ENCODE data around the gene VEZT. TPM values are rescaled to one million over a fixed set of nuclear protein-coding genes. Genes with fewer than 3 reads are reported as not detected.
A peak's percentile ranks its signal among the peaks of the same experiment; 100 is the strongest.

VEZT gene
- total RNA-seq, 1 donor from 2014 or later: 89.9 TPM

DNA sequence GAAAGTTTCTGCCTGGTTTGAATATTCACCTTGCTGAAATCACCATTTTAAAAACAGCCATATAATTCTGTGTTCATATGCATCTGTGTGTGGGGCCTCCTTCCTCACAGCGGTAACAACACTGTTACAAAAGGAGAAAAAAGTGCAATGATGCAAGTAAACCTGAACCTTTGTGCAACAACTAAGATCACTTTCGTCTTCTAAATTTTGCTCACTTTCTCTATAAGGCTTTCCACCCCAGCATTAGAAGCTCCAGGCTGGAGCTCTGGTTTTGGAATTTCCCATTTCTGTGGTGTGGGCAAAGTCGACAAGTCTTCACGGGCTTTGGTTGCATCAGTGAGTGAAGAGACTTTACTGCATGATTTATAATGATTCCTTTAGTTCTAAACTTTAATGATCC, 18.7 kb upstream of the VEZT start:
- H3K4me1 Mint-ChIP-seq (ENCODE audit: unreplicated experiment): peaks cover 32% of the 10 kb centered on the region
- peaks cover 4% of the 10 kb centered on the region for H3K36me3 Mint-ChIP-seq (ENCODE audit: low read depth, unreplicated experiment)
- TF ChIP-seq, protein P1, sequence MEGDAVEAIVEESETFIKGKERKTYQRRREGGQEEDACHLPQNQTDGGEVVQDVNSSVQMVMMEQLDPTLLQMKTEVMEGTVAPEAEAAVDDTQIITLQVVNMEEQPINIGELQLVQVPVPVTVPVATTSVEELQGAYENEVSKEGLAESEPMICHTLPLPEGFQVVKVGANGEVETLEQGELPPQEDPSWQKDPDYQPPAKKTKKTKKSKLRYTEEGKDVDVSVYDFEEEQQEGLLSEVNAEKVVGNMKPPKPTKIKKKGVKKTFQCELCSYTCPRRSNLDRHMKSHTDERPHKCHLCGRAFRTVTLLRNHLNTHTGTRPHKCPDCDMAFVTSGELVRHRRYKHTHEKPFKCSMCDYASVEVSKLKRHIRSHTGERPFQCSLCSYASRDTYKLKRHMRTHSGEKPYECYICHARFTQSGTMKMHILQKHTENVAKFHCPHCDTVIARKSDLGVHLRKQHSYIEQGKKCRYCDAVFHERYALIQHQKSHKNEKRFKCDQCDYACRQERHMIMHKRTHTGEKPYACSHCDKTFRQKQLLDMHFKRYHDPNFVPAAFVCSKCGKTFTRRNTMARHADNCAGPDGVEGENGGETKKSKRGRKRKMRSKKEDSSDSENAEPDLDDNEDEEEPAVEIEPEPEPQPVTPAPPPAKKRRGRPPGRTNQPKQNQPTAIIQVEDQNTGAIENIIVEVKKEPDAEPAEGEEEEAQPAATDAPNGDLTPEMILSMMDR (IDR thresholded peaks at IDR 0.05; ENCODE audit: unreplicated experiment): no peak
- no peak overlapping the region for H3K4me3 Mint-ChIP-seq (ENCODE audit: unreplicated experiment)
- no peak for DNase-seq (ENCODE audit: low spot score)
- H3K27ac Mint-ChIP-seq (ENCODE audit: unreplicated experiment): no peak overlapping the region
- peaks cover 3% of the 10 kb centered on the region for H3K27me3 Mint-ChIP-seq (ENCODE audit: unreplicated experiment)
- H3K9me3 Mint-ChIP-seq (ENCODE audit: unreplicated experiment): no peaks in the 10 kb centered on the region

DNA sequence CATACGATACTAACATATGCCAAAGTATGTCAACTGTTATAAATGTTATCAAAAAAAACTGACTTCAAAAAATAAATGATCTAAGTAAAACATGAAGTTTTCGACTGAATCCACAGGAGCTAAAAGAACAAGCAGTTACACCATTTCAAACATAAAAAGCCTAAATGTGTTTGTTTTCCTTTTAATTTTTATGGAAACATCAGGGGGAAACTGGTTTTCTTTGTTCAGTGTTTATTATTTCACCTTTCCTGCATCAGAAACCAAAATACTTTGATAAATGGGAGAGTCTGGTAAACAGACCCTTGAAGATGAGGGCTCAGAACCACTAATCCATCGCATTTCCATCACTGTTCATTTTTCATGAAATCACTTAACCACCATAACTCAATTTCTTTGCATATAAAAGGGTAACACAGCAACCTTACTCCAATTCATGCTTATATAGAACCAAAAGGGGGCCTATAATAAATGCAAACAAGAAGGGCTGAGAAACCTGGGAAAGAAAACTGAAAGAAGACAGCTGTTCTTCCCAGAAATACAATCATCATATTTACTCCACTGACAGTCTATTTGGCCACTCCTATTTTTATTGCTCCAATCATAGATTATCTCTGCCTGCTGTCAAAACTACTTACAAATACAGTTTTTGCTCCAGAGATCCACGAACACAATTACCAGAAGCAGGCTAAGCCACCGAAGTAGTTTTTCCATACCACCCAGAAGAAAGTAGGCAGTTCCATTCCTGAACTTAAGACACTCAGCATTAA, 17.3 kb upstream of the VEZT start:
- H3K9me3 Mint-ChIP-seq (ENCODE audit: unreplicated experiment): no peaks in the 10 kb centered on the region
- no peak overlapping the region for H3K4me3 Mint-ChIP-seq (ENCODE audit: unreplicated experiment)
- peak overlapping the region; percentile 69 for H3K27ac Mint-ChIP-seq (ENCODE audit: unreplicated experiment)
- TF ChIP-seq, protein P1 (IDR thresholded peaks at IDR 0.05; ENCODE audit: unreplicated experiment): no peak
- H3K4me1 Mint-ChIP-seq (ENCODE audit: unreplicated experiment): peaks cover 44% of the 10 kb centered on the region
- H3K36me3 Mint-ChIP-seq (ENCODE audit: low read depth, unreplicated experiment): peaks cover 10% of the 10 kb centered on the region
- no peak for DNase-seq (ENCODE audit: low spot score)
- peaks cover 3% of the 10 kb centered on the region for H3K27me3 Mint-ChIP-seq (ENCODE audit: unreplicated experiment)

DNA sequence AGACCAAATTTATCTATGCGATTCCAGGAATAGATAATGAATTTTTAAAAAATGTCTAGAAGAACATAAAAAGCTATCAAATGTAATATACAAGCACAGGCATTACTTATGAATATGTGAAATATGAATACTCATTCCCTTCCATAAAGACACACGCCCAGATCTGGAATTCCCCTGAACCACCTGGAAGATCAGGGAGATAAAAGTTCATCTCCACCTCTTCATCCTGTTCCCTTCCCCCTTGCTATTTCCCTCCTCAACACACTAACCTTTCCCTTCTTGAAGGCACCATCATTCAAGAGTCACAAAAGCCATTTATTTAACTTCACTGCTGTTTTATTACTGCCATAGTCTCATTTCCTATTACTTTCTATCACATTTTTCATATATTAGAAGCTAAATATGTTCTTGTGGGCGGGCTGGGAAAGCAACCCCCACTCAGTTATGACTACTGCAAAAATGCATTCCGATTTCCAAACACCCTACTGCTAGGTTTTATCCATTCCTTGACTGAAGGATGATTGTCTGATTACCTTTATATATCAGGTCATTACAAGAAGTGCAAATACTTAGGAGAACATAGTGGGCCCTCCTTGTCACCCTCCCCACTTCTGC, 16.4 kb upstream of the VEZT start:
- H3K4me1 Mint-ChIP-seq (ENCODE audit: unreplicated experiment): peaks cover 52% of the 10 kb centered on the region

DNA sequence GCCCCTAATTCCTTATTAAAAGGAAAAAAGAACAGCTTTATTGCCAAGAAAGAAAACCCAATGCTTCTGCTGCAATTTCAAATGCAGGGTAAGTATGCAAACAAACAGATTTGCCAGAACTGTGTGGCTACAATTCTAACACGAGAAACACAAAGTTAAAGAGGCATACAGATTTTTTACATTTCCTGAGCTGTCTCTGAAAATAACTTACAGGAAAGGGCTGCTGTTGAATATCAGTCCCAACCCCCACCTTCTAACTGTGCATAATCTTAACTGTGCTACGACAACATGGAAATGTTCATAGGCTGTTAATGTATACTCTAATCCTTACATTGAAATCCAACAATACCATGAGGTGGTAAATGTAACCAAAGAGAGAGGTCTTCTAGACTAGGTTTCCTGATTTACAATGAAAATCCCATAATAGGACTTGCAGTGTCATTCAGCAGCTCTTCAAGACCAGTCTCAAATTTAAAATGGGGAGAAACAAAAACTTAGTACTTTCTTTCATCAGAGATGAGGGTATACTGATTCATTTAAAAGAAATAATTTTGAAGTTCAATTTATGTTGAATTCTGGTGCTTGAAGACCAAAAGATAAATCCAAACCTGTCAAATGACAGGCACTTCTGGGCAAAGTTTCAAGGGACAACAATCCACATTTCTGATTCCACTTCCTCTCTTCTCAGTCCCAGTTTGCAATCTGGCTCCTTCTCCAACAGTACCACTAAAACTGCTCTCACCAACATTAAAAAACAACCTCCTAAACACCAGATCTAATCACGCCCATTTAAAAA, 14.7 kb upstream of the VEZT start:
- H3K4me3 Mint-ChIP-seq (ENCODE audit: unreplicated experiment): no peak overlapping the region
- peaks cover 65% of the 10 kb centered on the region for H3K4me1 Mint-ChIP-seq (ENCODE audit: unreplicated experiment)
- no peaks in the 10 kb centered on the region for H3K9me3 Mint-ChIP-seq (ENCODE audit: unreplicated experiment)
- TF ChIP-seq, protein P1 (IDR thresholded peaks at IDR 0.05; ENCODE audit: unreplicated experiment): no peak
- peaks cover 19% of the 10 kb centered on the region for H3K36me3 Mint-ChIP-seq (ENCODE audit: low read depth, unreplicated experiment)
- no peak for DNase-seq (ENCODE audit: low spot score)
- H3K27ac Mint-ChIP-seq (ENCODE audit: unreplicated experiment): peak overlapping the region; percentile 84
- H3K27me3 Mint-ChIP-seq (ENCODE audit: unreplicated experiment): peaks cover 5% of the 10 kb centered on the region

More for the DNA sequence above, 16.4 kb upstream of the VEZT start:
- Mint-ChIP-seq H3K9me3 (ENCODE audit: unreplicated experiment) (no peaks in the 10 kb centered on the region), H3K27me3 (ENCODE audit: unreplicated experiment) (peaks cover 5% of the 10 kb centered on the region), H3K27ac (ENCODE audit: unreplicated experiment) (peak overlapping the region; percentile 85), H3K36me3 (ENCODE audit: low read depth, unreplicated experiment) (peaks cover 13% of the 10 kb centered on the region), H3K4me3 (ENCODE audit: unreplicated experiment) (no peak overlapping the region)
- no peak for DNase-seq (ENCODE audit: low spot score)
- TF ChIP-seq, protein P1 (IDR thresholded peaks at IDR 0.05; ENCODE audit: unreplicated experiment): no peak

Data from endothelial cell (in vitro differentiated cells).